WTC11 (cell line): Measurements from ENCODE around the gene KLC1. TPM values are rescaled to one million over a fixed set of nuclear protein-coding genes. Genes with fewer than 3 reads are reported as not detected.

Experiments used
- ATAC-seq: fragments of 200-7000 bp; cut with Tn5 transposase; 2 replicates; pipeline ENCODE4 v1.10.0; 2021; ENCODE audit warnings: mild to moderate bottlenecking, moderate library complexity
- CTCF ChIA-PET: fragments of 300-600 bp; sonication (Branson Sonifier 250); formaldehyde crosslinking; loops from one replicate; lab custom pipeline; 2021; ENCODE audit warnings: antibody characterized with exemption; lab: Charles Lee
- POLR2A ChIA-PET: fragments of 350-600 bp; sonication (Branson Sonifier 250); formaldehyde crosslinking; loops from one replicate; lab custom pipeline; 2021; ENCODE audit warnings: antibody characterized with exemption; lab: Charles Lee
- DNase-seq: peaks from one replicate; pipeline ENCODE4 v3.0.0; 2021; ENCODE audit warnings: low spot score
- H3K27ac Mint-ChIP-seq: 2 replicates; pipeline ENCODE4 v1.8.0; 2021; ENCODE audit warnings: mixed read lengths
- H3K27me3 Mint-ChIP-seq: 2 replicates; pipeline ENCODE4 v1.8.0; 2021; ENCODE audit warnings: low read depth, mild to moderate bottlenecking, moderate library complexity, mixed read lengths
- H3K36me3 Mint-ChIP-seq: 2 replicates; pipeline ENCODE4 v1.8.0; 2021; ENCODE audit warnings: mixed read lengths
- H3K4me1 Mint-ChIP-seq: 2 replicates; pipeline ENCODE4 v1.8.0; 2022; ENCODE audit warnings: mixed read lengths
- H3K4me3 Mint-ChIP-seq: 2 replicates; pipeline ENCODE4 v1.8.0; 2021; ENCODE audit warnings: mild to moderate bottlenecking, moderate library complexity, mixed read lengths
- H3K9me3 Mint-ChIP-seq: 2 replicates; pipeline ENCODE4 v1.8.0; 2021; ENCODE audit warnings: mixed read lengths
- CBFB ChIP-seq: sonication (generic); formaldehyde crosslinking; IDR thresholded peaks from 2 replicates; pipeline ENCODE4 v1.8.1; 2022; ENCODE audit warnings: mild to moderate bottlenecking, low read depth, missing genetic modification reagents
- CREM ChIP-seq: sonication (generic); formaldehyde crosslinking; IDR thresholded peaks from 2 replicates; pipeline ENCODE4 v1.8.1; 2022; ENCODE audit warnings: mild to moderate bottlenecking, missing genetic modification reagents, moderate library complexity
- EMX1 ChIP-seq: fragments of 250-450 bp; sonication (Bioruptor Pico); IDR thresholded peaks from 2 replicates; pipeline ENCODE4 v1.8.0; 2021; ENCODE audit warnings: mild to moderate bottlenecking
- ETV6 ChIP-seq: sonication (generic); formaldehyde crosslinking; IDR thresholded peaks from 2 replicates; pipeline ENCODE4 v1.8.1; 2022; ENCODE audit warnings: mild to moderate bottlenecking, missing genetic modification reagents
- FOXJ3 ChIP-seq: sonication (generic); formaldehyde crosslinking; IDR thresholded peaks from 2 replicates; pipeline ENCODE4 v1.9.0; 2021; ENCODE audit warnings: missing genetic modification reagents, mild to moderate bottlenecking, borderline replicate concordance
- GTF2I ChIP-seq: fragments of 250-450 bp; sonication (Bioruptor Pico); conservative IDR thresholded peaks from 2 replicates; pipeline ENCODE4 v1.4.0; 2021; ENCODE audit warnings: mild to moderate bottlenecking
- JAZF1 ChIP-seq: fragments of 250-450 bp; sonication (Bioruptor Pico); IDR thresholded peaks from 2 replicates; pipeline ENCODE4 v1.9.0; 2021; ENCODE audit warnings: moderate library complexity, mild to moderate bottlenecking, inconsistent platforms
- NFATC4 ChIP-seq: fragments of 250-450 bp; sonication (Bioruptor Pico); IDR thresholded peaks from 2 replicates; pipeline ENCODE4 v1.9.0; 2021; ENCODE audit warnings: mild to moderate bottlenecking
- NFE2L1 ChIP-seq: sonication (generic); formaldehyde crosslinking; IDR thresholded peaks from 2 replicates; pipeline ENCODE4 v1.8.1; 2023; ENCODE audit warnings: missing genetic modification reagents
- NR1H2 ChIP-seq: sonication (generic); formaldehyde crosslinking; IDR thresholded peaks from 2 replicates; pipeline ENCODE4 v1.9.0; 2021; ENCODE audit warnings: mild to moderate bottlenecking, moderate library complexity, missing genetic modification reagents
- OVOL2 ChIP-seq: fragments of 250-450 bp; sonication (Bioruptor Pico); IDR thresholded peaks from 2 replicates; pipeline ENCODE4 v1.9.0; 2021; ENCODE audit warnings: mild to moderate bottlenecking, borderline replicate concordance
- PREB ChIP-seq: sonication (generic); formaldehyde crosslinking; IDR thresholded peaks from 2 replicates; pipeline ENCODE4 v1.8.1; 2022; ENCODE audit warnings: mild to moderate bottlenecking, missing genetic modification reagents, moderate library complexity, borderline replicate concordance
- RELA ChIP-seq: sonication (generic); formaldehyde crosslinking; IDR thresholded peaks from 2 replicates; pipeline ENCODE4 v1.8.1; 2022; ENCODE audit warnings: missing genetic modification reagents, mild to moderate bottlenecking, borderline replicate concordance
- SMAD3 ChIP-seq: sonication (generic); formaldehyde crosslinking; IDR thresholded peaks from 2 replicates; pipeline ENCODE4 v1.8.0; 2022; ENCODE audit warnings: missing genetic modification reagents, mild to moderate bottlenecking, borderline replicate concordance
- SMAD4 ChIP-seq: sonication (generic); formaldehyde crosslinking; IDR thresholded peaks from 2 replicates; pipeline ENCODE4 v1.8.0; 2022; ENCODE audit warnings: mild to moderate bottlenecking, missing genetic modification reagents
- STAT6 ChIP-seq: sonication (generic); formaldehyde crosslinking; conservative IDR thresholded peaks from 2 replicates; pipeline ENCODE4 v1.8.1; 2023; ENCODE audit warnings: mild to moderate bottlenecking, low read depth, missing genetic modification reagents, moderate library complexity
- TEAD1 ChIP-seq: sonication (generic); formaldehyde crosslinking; IDR thresholded peaks from 2 replicates; pipeline ENCODE4 v1.8.0; 2022; ENCODE audit warnings: mild to moderate bottlenecking, missing genetic modification reagents
- ZBTB21 ChIP-seq: sonication (generic); formaldehyde crosslinking; IDR thresholded peaks from 2 replicates; pipeline ENCODE4 v1.8.1; 2023; ENCODE audit warnings: mild to moderate bottlenecking, missing genetic modification reagents, borderline replicate concordance
- ZBTB43 ChIP-seq: sonication (generic); formaldehyde crosslinking; IDR thresholded peaks from 2 replicates; pipeline ENCODE4 v1.8.1; 2023; ENCODE audit warnings: mild to moderate bottlenecking, missing genetic modification reagents
- ZNF219 ChIP-seq: sonication (generic); formaldehyde crosslinking; IDR thresholded peaks from 2 replicates; pipeline ENCODE4 v1.8.0; 2023; ENCODE audit warnings: missing genetic modification reagents, mild to moderate bottlenecking, borderline replicate concordance
- ZNF416 ChIP-seq: fragments of 250-450 bp; sonication (Bioruptor Pico); IDR thresholded peaks from 2 replicates; pipeline ENCODE4 v1.9.0; 2021; ENCODE audit warnings: mild to moderate bottlenecking, inconsistent platforms
- ZNF532 ChIP-seq: fragments of 250-450 bp; sonication (Bioruptor Pico); IDR thresholded peaks from 2 replicates; pipeline ENCODE4 v1.9.0; 2021; ENCODE audit warnings: mild to moderate bottlenecking, borderline replicate concordance
- total RNA-seq: library from RNA; stranded (reverse); gene quantifications from 3 replicates; pipeline ENCODE4 v1.2.3, GENCODE V29; 2021

Gene KLC1
- total RNA-seq, 1 experiment from 2014 or later: 171 TPM

- Mint-ChIP-seq H3K9me3 (no peaks in the 10 kb centered on the region), H3K36me3 (peaks cover 42% of the 10 kb centered on the region), H3K4me3 (no peak overlapping the region), H3K27ac (peak overlapping the region; percentile 49; the same call in 1 of the 2 replicates)
- POLR2A ChIA-PET: no interaction called here
- ATAC-seq: no peak
- TF ChIP-seq SMAD4 (CRISPR knock-in tag): no peak
- TF ChIP-seq ZBTB43 (CRISPR knock-in tag): no peak
- no peak for TF ChIP-seq RELA (CRISPR knock-in tag)
- no peak for TF ChIP-seq PREB (CRISPR knock-in tag)
- no peak for TF ChIP-seq CBFB (CRISPR knock-in tag)
- TF ChIP-seq SMAD3: no peak
- TF ChIP-seq, all 79 proteins: peak for 0
- no peaks in the 10 kb centered on the region; the same call in 1 of the 2 replicates for H3K4me1 Mint-ChIP-seq
- CTCF ChIA-PET: no interaction called here
- DNase-seq: no peak
- H3K27me3 Mint-ChIP-seq: no peaks in the 10 kb centered on the region
Observed at GRCh38 chr14:103686831-103687485, 57.9 kb downstream of the KLC1 start.

- H3K9me3 Mint-ChIP-seq: no peaks in the 10 kb centered on the region
- H3K27me3 Mint-ChIP-seq: no peaks in the 10 kb centered on the region
Observed at GRCh38 chr14:103687712-103688111, 58.7 kb downstream of the KLC1 start.

GRCh38 chr14:103688441-103688840 is 59.4 kb downstream of the KLC1 start:
- Mint-ChIP-seq H3K4me1 (no peaks in the 10 kb centered on the region; the same call in 1 of the 2 replicates), H3K4me3 (no peak overlapping the region), H3K9me3 (no peaks in the 10 kb centered on the region), H3K27ac (0 out of 2 replicates have a peak overlapping the region, but pooled peaks have one; percentile 89), H3K36me3 (peaks cover 34% of the 10 kb centered on the region), H3K27me3 (no peaks in the 10 kb centered on the region)
- TF ChIP-seq NFE2L1 (CRISPR knock-in tag) (no peak), NR1H2 (CRISPR knock-in tag) (no peak), GTF2I (CRISPR knock-in tag) (no peak), ZNF532 (CRISPR knock-in tag) (no peak), STAT6 (CRISPR knock-in tag) (no peak), ETV6 (CRISPR knock-in tag) (no peak), TEAD1 (CRISPR knock-in tag) (no peak), ZBTB21 (CRISPR knock-in tag) (no peak)
- TF ChIP-seq, all 79 proteins: peak for 0
- POLR2A ChIA-PET: interaction anchor here (1.0 kb wide), 1 partner anchor 28 kb away, joined by 3 read pairs; the partner anchor contains the start of gene ZFYVE21
- no peak for ATAC-seq
- CTCF ChIA-PET: no interaction called here
- DNase-seq: no peak

More at GRCh38 chr14:103687712-103688111, 58.7 kb downstream of the KLC1 start:
- no peak for TF ChIP-seq ZNF416
- no peak for TF ChIP-seq ZNF219 (CRISPR knock-in tag)
- TF ChIP-seq FOXJ3 (CRISPR knock-in tag): no peak
- TF ChIP-seq OVOL2 (CRISPR knock-in tag): no peak
- no peak for TF ChIP-seq JAZF1 (CRISPR knock-in tag)
- no peak for TF ChIP-seq CREM (CRISPR knock-in tag)
- no peak for TF ChIP-seq EMX1
- TF ChIP-seq NFATC4 (CRISPR knock-in tag): no peak
- TF ChIP-seq, all 79 proteins: peak for 0
- CTCF ChIA-PET: no interaction called here
- POLR2A ChIA-PET: interaction anchor here (1.0 kb wide), 1 partner anchor 28 kb away, joined by 3 read pairs; the partner anchor contains the start of gene ZFYVE21
- Mint-ChIP-seq H3K27ac (no peak overlapping the region), H3K4me1 (no peaks in the 10 kb centered on the region; the same call in 1 of the 2 replicates), H3K36me3 (peaks cover 41% of the 10 kb centered on the region), H3K4me3 (no peak overlapping the region)
- DNase-seq (no peak), ATAC-seq (no peak)
